Measurements from ENCODE around the gene VPS18. TPM values are rescaled to one million over a fixed set of nuclear protein-coding genes. Genes with fewer than 3 reads are reported as not detected.
A peak's percentile ranks its signal among the peaks of the same experiment; 100 is the strongest.

Gene VPS18
- total RNA-seq, 1 donor from 2014 or later = 37.6 TPM

DNA sequence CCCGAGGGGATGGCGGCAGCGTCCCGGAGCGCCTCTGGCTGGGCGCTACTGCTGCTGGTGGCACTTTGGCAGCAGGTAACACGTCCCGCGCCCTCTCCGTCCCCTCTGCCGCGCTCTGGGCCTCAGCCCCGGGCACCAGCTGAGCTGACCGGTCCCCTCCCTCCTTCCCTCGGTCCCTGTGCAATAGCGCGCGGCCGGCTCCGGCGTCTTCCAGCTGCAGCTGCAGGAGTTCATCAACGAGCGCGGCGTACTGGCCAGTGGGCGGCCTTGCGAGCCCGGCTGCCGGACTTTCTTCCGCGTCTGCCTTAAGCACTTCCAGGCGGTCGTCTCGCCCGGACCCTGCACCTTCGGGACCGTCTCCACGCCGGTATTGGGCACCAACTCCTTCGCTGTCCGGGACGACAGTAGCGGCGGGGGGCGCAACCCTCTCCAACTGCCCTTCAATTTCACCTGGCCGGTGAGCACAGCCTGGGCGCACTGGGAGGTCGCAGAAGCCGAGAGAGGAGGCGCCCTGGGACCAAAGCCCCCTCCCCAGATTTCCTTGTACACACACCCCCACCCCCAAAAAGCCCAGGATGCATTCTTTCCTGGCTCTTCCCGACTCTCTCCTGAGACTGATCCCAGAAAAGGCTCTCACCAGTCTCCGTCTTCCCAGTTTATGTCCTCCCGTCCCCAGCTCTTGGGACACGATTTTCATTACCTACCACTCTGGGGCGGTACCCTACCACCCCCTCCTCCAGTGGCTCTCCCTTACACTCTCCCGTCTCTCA lies 35.6 kb downstream of the VPS18 start:
- Mint-ChIP-seq H3K4me1 (ENCODE audit: low read depth, unreplicated experiment) (peaks cover 10% of the 10 kb centered on the region), H3K27ac (ENCODE audit: unreplicated experiment) (no peak overlapping the region), H3K36me3 (ENCODE audit: low read depth, unreplicated experiment) (peaks cover 5% of the 10 kb centered on the region), H3K27me3 (ENCODE audit: low read depth, unreplicated experiment) (peaks cover 69% of the 10 kb centered on the region), H3K4me3 (ENCODE audit: unreplicated experiment) (peak overlapping the region; percentile 79), H3K9me3 (ENCODE audit: unreplicated experiment) (no peaks in the 10 kb centered on the region)
- peak; percentile 53 for DNase-seq (ENCODE audit: low read depth)
- Histone ChIP-seq H4K20me1 (ENCODE audit: insufficient read depth, low read length) (peaks cover 10% of the 10 kb centered on the region), H3K4me2 (ENCODE audit: low read length) (peak overlapping the region; percentile 88), H3K4me1 (ENCODE audit: insufficient read depth, low read length) (peaks cover 18% of the 10 kb centered on the region), H2AFZ (ENCODE audit: low read depth, low read length) (peak overlapping the region; percentile 83), H3K36me3 (ENCODE audit: insufficient read depth, low read length) (no peaks in the 10 kb centered on the region), H3K27ac (ENCODE audit: low read depth, low read length) (no peak overlapping the region), H3K27me3 (ENCODE audit: insufficient read depth, low read length) (peaks cover 57% of the 10 kb centered on the region), H3K79me2 (ENCODE audit: insufficient read depth, low read length) (no peaks in the 10 kb centered on the region), H3K9ac (ENCODE audit: low read length) (no peak overlapping the region), H3K4me3 (ENCODE audit: insufficient read depth, low read depth, low read length) (peak overlapping the region; percentile 44), H3K9me3 (ENCODE audit: insufficient read depth, low read depth, low read length) (no peaks in the 10 kb centered on the region)
- FAIRE-seq = no peak
- TF ChIP-seq EZH2 (IDR thresholded peaks at IDR 0.05; ENCODE audit: insufficient read depth, low read length) = no peak
- TF ChIP-seq, protein P1, sequence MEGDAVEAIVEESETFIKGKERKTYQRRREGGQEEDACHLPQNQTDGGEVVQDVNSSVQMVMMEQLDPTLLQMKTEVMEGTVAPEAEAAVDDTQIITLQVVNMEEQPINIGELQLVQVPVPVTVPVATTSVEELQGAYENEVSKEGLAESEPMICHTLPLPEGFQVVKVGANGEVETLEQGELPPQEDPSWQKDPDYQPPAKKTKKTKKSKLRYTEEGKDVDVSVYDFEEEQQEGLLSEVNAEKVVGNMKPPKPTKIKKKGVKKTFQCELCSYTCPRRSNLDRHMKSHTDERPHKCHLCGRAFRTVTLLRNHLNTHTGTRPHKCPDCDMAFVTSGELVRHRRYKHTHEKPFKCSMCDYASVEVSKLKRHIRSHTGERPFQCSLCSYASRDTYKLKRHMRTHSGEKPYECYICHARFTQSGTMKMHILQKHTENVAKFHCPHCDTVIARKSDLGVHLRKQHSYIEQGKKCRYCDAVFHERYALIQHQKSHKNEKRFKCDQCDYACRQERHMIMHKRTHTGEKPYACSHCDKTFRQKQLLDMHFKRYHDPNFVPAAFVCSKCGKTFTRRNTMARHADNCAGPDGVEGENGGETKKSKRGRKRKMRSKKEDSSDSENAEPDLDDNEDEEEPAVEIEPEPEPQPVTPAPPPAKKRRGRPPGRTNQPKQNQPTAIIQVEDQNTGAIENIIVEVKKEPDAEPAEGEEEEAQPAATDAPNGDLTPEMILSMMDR (IDR thresholded peaks at IDR 0.05; ENCODE audit: insufficient read depth, low read depth, low read length) = no peak

DNA sequence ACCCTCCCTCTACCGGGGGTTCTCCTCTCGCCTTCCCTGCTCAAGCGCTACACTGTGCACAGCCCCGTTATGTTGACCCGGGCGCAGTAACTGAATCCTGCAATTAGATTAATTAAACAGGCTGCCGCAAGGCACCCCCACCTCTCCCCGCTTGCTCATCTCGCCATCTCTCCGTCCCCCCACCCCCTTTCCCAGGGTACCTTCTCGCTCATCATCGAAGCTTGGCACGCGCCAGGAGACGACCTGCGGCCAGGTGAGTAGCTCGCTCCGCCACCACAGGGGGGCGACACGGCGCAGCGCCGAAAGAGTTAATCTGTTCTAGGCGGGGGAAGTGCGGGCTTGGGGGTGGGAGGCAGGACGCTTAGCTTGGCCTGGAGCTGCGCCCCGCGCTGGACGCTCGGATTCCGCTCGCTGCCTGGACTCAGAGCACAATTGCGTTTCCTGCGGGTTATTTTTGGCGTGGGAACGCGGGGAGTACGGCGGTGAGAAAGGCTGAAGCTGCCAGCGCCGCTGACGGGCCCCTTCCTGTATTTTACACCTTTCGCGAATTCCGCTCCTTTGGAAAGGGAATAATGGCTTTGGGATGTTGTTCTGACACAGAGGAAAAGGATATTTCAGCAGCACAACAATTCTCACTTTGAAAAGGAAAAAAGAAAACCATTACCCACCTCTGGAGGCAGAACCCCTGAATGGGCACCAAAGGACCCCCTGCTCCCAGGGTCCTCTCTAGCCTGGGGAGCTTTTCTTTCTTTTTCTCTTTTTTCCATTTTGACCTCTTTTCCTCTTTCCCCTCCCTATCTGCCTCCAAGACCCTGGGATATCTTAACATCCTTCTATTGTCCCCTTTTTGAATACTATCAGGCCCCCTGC lies 36.4 kb downstream of the VPS18 start:
- FAIRE-seq = no peak
- no peaks in the 10 kb centered on the region for H3K9me3 ChIP-seq (ENCODE audit: insufficient read depth, low read depth, low read length)

More for the DNA sequence above, 36.4 kb downstream of the VPS18 start:
- peaks cover 18% of the 10 kb centered on the region for H3K4me1 ChIP-seq (ENCODE audit: insufficient read depth, low read length)
- H3K36me3 Mint-ChIP-seq (ENCODE audit: low read depth, unreplicated experiment) = peaks cover 5% of the 10 kb centered on the region
- H3K27ac Mint-ChIP-seq (ENCODE audit: unreplicated experiment) = no peak overlapping the region
- peak; percentile 16 for DNase-seq (ENCODE audit: low read depth)
- no peaks in the 10 kb centered on the region for H3K9me3 Mint-ChIP-seq (ENCODE audit: unreplicated experiment)
- peak overlapping the region; percentile 88 for H3K4me2 ChIP-seq (ENCODE audit: low read length)
- peaks cover 10% of the 10 kb centered on the region for H4K20me1 ChIP-seq (ENCODE audit: insufficient read depth, low read length)
- H3K9ac ChIP-seq (ENCODE audit: low read length) = no peak overlapping the region
- peaks cover 71% of the 10 kb centered on the region for H3K27me3 Mint-ChIP-seq (ENCODE audit: low read depth, unreplicated experiment)
- no peaks in the 10 kb centered on the region for H3K79me2 ChIP-seq (ENCODE audit: insufficient read depth, low read length)
- H3K4me3 ChIP-seq (ENCODE audit: insufficient read depth, low read depth, low read length) = no peak overlapping the region
- peaks cover 10% of the 10 kb centered on the region for H3K4me1 Mint-ChIP-seq (ENCODE audit: low read depth, unreplicated experiment)
- H3K27me3 ChIP-seq (ENCODE audit: insufficient read depth, low read length) = peaks cover 50% of the 10 kb centered on the region
- peak overlapping the region; percentile 79 for H3K4me3 Mint-ChIP-seq (ENCODE audit: unreplicated experiment)
- peak overlapping the region; percentile 26 for H2AFZ ChIP-seq (ENCODE audit: low read depth, low read length)
- TF ChIP-seq, protein P1 (IDR thresholded peaks at IDR 0.05; ENCODE audit: insufficient read depth, low read depth, low read length) = peak; percentile 18
- peak; percentile 11 for TF ChIP-seq EZH2 (IDR thresholded peaks at IDR 0.05; ENCODE audit: insufficient read depth, low read length)
- H3K36me3 ChIP-seq (ENCODE audit: insufficient read depth, low read length) = no peaks in the 10 kb centered on the region
- no peak overlapping the region for H3K27ac ChIP-seq (ENCODE audit: low read depth, low read length)

All from astrocyte (in vitro differentiated cells and primary cell).